Tibial artery (tissue), 4 donors: ENCODE measurements around the gene LCE1F.

Source experiments
- DNase-seq, 2 donors: peaks; one replicate each; pipeline ENCODE4 v3.0.0-alpha.2; 2019
- H3K27ac ChIP-seq, 2 donors: fragments of 200-600 bp; sonication (generic) in 1 of 2; 1 replicate in 1 of 2; 2 replicates in 1 of 2; pipeline ENCODE4 v1.5.1; 2018 to 2019; ENCODE audit warnings: mild to moderate bottlenecking in 1 of 2
- H3K27me3 ChIP-seq, 2 donors: fragments of 200-600 bp; sonication (generic) in 1 of 2; one replicate each; pipeline versions ENCODE4 v1.5.1 to v1.6.0; 2016 to 2019
- H3K36me3 ChIP-seq, 3 donors: fragments of 200-600 bp; sonication (generic) in 2 of 3; one replicate each; pipeline ENCODE4 v1.5.1; 2016 to 2019; ENCODE audit warnings: mild to moderate bottlenecking in 2 of 3
- H3K4me1 ChIP-seq, 4 donors: fragments of 200-600 bp; sonication (generic) in 2 of 4; 1 replicate in 3 of 4; 2 replicates in 1 of 4; pipeline ENCODE4 v1.5.1; 2016 to 2019
- H3K4me3 ChIP-seq, 2 donors: fragments of 200-600 bp; sonication (generic) in 1 of 2; 1 replicate in 1 of 2; 2 replicates in 1 of 2; pipeline ENCODE4 v1.5.1; 2018 to 2019; ENCODE audit warnings: mild to moderate bottlenecking in 2 of 2
- H3K9me3 ChIP-seq, 3 donors: fragments of 200-600 bp; sonication (generic) in 1 of 3; one replicate each; pipeline ENCODE4 v1.5.1; 2016 to 2019
- CTCF ChIP-seq, 2 experiments: fragments of 200-600 bp in 1 of 2; fragments of 450-650 bp in 1 of 2; IDR thresholded peaks; one replicate each; pipeline ENCODE4 v1.5.1; 2017 to 2019; ENCODE audit warnings: antibody characterized with exemption in 2 of 2, mild to moderate bottlenecking in 1 of 2, moderate library complexity in 1 of 2
- intact Hi-C: fragments of 100-400 bp; cut with DNase I; formaldehyde crosslinking; loops from one replicate; pipeline ENCODE4 v1.15.0; 2023; ENCODE audit warnings: low total_unique reads

LCE1F gene

GRCh38 chr1:152801333-152801732 is 26.4 kb downstream of the LCE1F start:
- no peaks in the 10 kb centered on the region for H3K9me3 ChIP-seq
- no peak overlapping the region for H3K4me3 ChIP-seq
- no peak overlapping the region for H3K27ac ChIP-seq
- H3K36me3 ChIP-seq = no peaks in the 10 kb centered on the region
- intact Hi-C loops = no loop called here
- H3K27me3 ChIP-seq = no peaks in the 10 kb centered on the region
- no peak for DNase-seq
- TF ChIP-seq CTCF (IDR thresholded peaks at IDR 0.05) = no peak
- no peaks in the 10 kb centered on the region for H3K4me1 ChIP-seq

DNA sequence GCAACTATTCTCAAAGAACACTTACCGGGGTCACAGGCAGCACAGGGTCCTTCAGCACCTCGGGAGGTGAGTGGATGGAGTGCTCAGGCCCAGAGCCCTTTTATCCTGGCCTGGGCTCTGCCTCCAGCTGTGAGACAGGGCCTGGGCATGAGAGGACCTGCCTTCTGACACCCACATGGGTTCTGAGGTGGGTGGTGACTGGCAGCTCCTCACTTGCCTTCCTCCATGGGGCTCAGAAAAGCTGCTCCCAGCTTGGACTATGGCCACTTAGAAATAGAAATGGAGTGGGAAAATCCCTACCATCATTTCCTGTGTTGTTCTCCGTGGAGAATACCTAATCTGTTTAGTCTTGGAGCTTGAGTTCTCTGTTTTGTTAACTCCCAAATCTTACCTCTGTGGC is 31.6 kb downstream of the LCE1F start, which contains the start of gene LCE1C:
Gene LCE1C (minus strand): TSS at position 76 of the 400 bp plus-strand sequence. CDS start 1,173 bp downstream, outside the sequence.
- Histone ChIP-seq H3K4me3 (no peak within 1 kb of the TSS), H3K4me1 (no peaks in the 10 kb centered on the region), H3K27me3 (no peaks in the 10 kb centered on the region), H3K27ac (no peak within 1 kb of the TSS), H3K9me3 (no peaks in the 10 kb centered on the region), H3K36me3 (no peaks in the 10 kb centered on the region)
- intact Hi-C loops = no loop called here
- no peak for DNase-seq
- no peak for TF ChIP-seq CTCF (IDR thresholded peaks at IDR 0.05)

DNA sequence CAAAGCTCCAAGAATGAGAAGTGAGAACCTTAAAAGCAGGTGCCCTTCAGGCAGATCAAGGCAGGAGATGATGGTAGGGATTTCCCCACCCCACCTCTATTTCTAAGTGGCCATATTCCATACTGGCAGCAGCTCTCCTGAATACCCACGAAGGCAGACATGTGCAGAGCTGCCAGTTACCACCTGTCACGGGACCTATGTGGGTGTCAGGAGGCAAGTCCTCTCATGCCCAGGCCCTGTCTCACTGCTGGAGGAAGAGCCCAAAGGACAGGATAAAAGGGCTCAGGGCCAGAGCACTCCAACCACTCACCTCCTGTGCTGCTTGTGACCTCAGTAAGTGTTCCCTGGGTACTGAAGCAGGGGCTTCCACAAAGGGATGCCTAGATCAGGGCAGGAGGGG is 36.1 kb downstream of the LCE1F start:
- intact Hi-C loops = no loop called here
- Histone ChIP-seq H3K27me3 (no peaks in the 10 kb centered on the region), H3K36me3 (no peaks in the 10 kb centered on the region), H3K9me3 (no peaks in the 10 kb centered on the region), H3K27ac (no peak overlapping the region), H3K4me3 (no peak overlapping the region), H3K4me1 (no peaks in the 10 kb centered on the region)
- no peak for TF ChIP-seq CTCF (IDR thresholded peaks at IDR 0.05)
- no peak for DNase-seq

DNA sequence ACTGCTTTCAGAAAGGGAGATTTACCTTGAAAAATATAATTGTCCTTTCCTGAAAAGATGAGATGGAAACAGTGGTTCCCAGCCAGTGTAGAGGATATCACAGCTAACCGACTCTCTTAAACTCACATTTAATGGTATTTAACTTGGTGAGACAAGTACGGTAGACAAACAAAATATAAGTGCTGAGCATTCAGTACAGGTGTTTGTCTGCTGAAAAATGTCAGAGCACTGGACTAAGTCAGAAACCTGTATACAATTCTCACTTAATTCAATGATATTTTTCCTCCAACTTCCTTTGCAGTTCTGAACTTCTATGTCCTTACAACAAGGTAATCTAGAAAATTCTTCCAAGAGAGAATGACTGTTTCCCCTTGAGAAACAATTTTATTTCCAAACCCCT is 36.7 kb downstream of the LCE1F start, which contains the start of gene LCE1B:
Gene LCE1B (plus strand): TSS at position 301 of the 400 bp plus-strand sequence. CDS start 476 bp downstream, outside the sequence.
- Histone ChIP-seq H3K4me1 (no peaks in the 10 kb centered on the region), H3K27ac (no peak within 1 kb of the TSS), H3K36me3 (no peaks in the 10 kb centered on the region), H3K9me3 (no peaks in the 10 kb centered on the region), H3K4me3 (no peak within 1 kb of the TSS), H3K27me3 (no peaks in the 10 kb centered on the region)
- intact Hi-C loops = no loop called here
- DNase-seq = no peak
- no peak for TF ChIP-seq CTCF (IDR thresholded peaks at IDR 0.05)

DNA sequence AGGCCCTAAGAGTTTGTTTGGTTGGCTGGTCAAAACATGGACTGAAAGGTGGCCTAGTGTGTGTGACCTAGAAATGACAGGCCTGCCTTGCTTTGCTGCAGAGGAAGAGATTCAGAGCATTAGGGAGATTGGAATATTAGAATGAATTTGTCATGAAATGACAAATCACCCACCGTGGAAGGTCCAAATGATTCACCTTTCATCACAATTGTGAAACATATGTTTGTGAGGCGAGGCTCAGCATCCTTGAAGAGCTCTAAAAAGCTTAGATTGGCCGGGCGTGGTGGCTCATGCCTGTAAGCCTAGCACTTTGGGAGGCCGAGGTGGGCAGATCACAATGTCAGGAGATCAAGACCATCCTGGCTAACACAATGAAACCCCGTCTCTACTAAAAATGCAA is 42.4 kb downstream of the LCE1F start:
- DNase-seq = no peak
- no peaks in the 10 kb centered on the region for H3K4me1 ChIP-seq
- no peaks in the 10 kb centered on the region for H3K9me3 ChIP-seq
- H3K36me3 ChIP-seq = no peaks in the 10 kb centered on the region
- intact Hi-C loops = no loop called here
- no peak overlapping the region for H3K4me3 ChIP-seq
- no peak overlapping the region for H3K27ac ChIP-seq
- TF ChIP-seq CTCF (IDR thresholded peaks at IDR 0.05) = no peak
- no peaks in the 10 kb centered on the region for H3K27me3 ChIP-seq

DNA sequence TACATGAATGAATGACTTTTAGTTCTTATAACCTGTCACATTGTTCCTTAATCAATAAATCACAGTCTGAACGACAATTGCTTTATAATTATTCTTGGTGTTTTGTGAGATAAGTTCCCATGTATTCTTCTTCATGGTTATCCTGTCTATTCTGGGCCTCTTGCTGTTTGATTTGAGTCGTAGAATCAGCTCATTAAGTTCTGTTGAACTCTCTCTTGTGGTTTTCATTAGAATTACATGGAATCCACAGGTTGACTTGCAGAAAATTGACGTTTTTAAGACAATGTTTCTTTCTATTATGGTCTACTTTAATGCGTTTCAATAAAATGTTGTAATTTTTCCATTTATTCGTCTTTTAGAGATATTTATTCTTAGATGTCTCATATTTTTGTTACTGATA is 48.4 kb downstream of the LCE1F start:
- H3K36me3 ChIP-seq = no peaks in the 10 kb centered on the region
- intact Hi-C loops = no loop called here
- DNase-seq = no peak

More for the DNA sequence above, 48.4 kb downstream of the LCE1F start:
- Histone ChIP-seq H3K4me1 (no peaks in the 10 kb centered on the region), H3K9me3 (no peaks in the 10 kb centered on the region), H3K27me3 (no peaks in the 10 kb centered on the region), H3K27ac (no peak overlapping the region), H3K4me3 (no peak overlapping the region)
- no peak for TF ChIP-seq CTCF (IDR thresholded peaks at IDR 0.05)
